Caki2 (cell line): ENCODE data around the gene SCGB3A1. TPM values are rescaled to one million over a fixed set of nuclear protein-coding genes. Genes with fewer than 3 reads are reported as not detected.

Source experiments
- DNase-seq: peaks from one replicate; pipeline ENCODE4 v3.0.0-alpha.2; 2015; ENCODE audit warnings: low read depth
- in situ Hi-C: cut with HindIII; loops from 2 replicates; pipeline ENCODE4 v1.10.0; 2016; ENCODE audit warnings: low sequenced_read_pairs, low pct_unique_long_range_greater_than_20kb, mixed read lengths
- total RNA-seq: library from RNA; depleted of rRNA; stranded (reverse); fragments of >200 nt; shearing (Covaris generic); gene quantifications from 2 replicates; pipeline ENCODE4 v1.2.3, GENCODE V29; 2014; ENCODE audit warnings: low replicate concordance

Gene SCGB3A1
- total RNA-seq, 1 experiment from 2014 or later: not detected

GRCh38 chr5:180595381-180596114, 4.2 kb upstream of the SCGB3A1 start:
- in situ Hi-C loops: no loop called here
- DNase-seq: no peak

GRCh38 chr5:180595046-180595379, 3.7 kb upstream of the SCGB3A1 start:
- in situ Hi-C loops: no loop called here

GRCh38 chr5:180594311-180595045, 3.2 kb upstream of the SCGB3A1 start:
- in situ Hi-C loops: no loop called here
- DNase-seq: no peak

More at GRCh38 chr5:180595046-180595379, 3.7 kb upstream of the SCGB3A1 start:
- DNase-seq: no peak

GRCh38 chr5:180593446-180594206, 2.3 kb upstream of the SCGB3A1 start:
- in situ Hi-C loops: no loop called here
- DNase-seq: no peak

- DNase-seq: no peak
- in situ Hi-C loops: no loop called here
Measured at GRCh38 chr5:180592176-180592575, 877 bp upstream of the SCGB3A1 start.

GRCh38 chr5:180590543-180591310, 572 bp downstream of the SCGB3A1 start:
- no peak for DNase-seq
- in situ Hi-C loops: no loop called here

- no peak for DNase-seq
- in situ Hi-C loops: no loop called here
Measured at GRCh38 chr5:180589771-180590542, 1.3 kb downstream of the SCGB3A1 start.

GRCh38 chr5:180586870-180587269, 4.4 kb downstream of the SCGB3A1 start:
- in situ Hi-C loops: no loop called here
- no peak for DNase-seq

- in situ Hi-C loops: no loop called here
- DNase-seq: no peak
Measured at GRCh38 chr5:180586204-180586603, 5.1 kb downstream of the SCGB3A1 start.

GRCh38 chr5:180583738-180584137, 7.6 kb downstream of the SCGB3A1 start:
- in situ Hi-C loops: no loop called here
- DNase-seq: no peak

GRCh38 chr5:180580681-180581080, 10.6 kb downstream of the SCGB3A1 start:
- DNase-seq: no peak
- in situ Hi-C loops: no loop called here

GRCh38 chr5:180575571-180575970, 15.7 kb downstream of the SCGB3A1 start:
- in situ Hi-C loops: no loop called here
- DNase-seq: no peak

- in situ Hi-C loops: no loop called here
- no peak for DNase-seq
Measured at GRCh38 chr5:180568914-180569313, 22.4 kb downstream of the SCGB3A1 start.

- DNase-seq: no peak
- in situ Hi-C loops: no loop called here
Measured at GRCh38 chr5:180563994-180564393, 27.3 kb downstream of the SCGB3A1 start.

GRCh38 chr5:180558232-180558631, 33.1 kb downstream of the SCGB3A1 start:
- in situ Hi-C loops: no loop called here
- no peak for DNase-seq

- no peak for DNase-seq
- in situ Hi-C loops: no loop called here
Measured at GRCh38 chr5:180557217-180557809, 34.0 kb downstream of the SCGB3A1 start.

- no peak for DNase-seq
- in situ Hi-C loops: no loop called here
Measured at GRCh38 chr5:180555168-180555921, 36.0 kb downstream of the SCGB3A1 start.
